Measurements from ENCODE around the gene CADPS. TPM values are rescaled to one million over a fixed set of nuclear protein-coding genes. Genes with fewer than 3 reads are reported as not detected.

CADPS gene
- total RNA-seq, 1 experiment from 2014 or later, result not detected

DNA sequence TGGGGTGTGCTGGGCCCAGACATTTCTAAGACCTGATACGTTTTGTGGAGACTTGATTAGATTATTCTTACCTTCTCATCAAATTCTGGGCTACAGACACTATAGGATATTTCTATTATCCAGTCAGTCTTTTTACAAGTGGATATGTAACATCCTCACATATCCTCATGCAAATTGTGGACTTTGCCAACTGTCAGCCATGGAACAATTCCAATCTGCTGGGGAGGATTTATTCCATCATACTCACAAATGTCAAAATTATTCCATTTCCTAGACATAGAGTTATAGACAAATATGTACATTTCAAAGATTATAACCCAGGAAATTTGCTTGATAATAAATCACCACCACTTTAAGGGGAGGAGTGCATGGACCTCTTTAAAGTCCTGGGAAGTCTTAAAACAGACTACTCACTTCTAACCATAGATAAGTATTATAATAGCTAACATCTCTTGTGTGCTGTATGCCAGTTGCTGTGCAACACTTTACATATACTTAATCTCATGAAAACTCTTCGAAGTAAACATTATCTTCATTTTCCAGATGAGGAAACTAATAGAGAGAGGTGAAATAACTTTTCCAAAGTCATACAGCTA, 44.4 kb downstream of the CADPS start:
- no peak overlapping the region for H3K27ac ChIP-seq (ENCODE audit: low read depth, low read length, poor library complexity, severe bottlenecking)
- TF ChIP-seq, protein P1, sequence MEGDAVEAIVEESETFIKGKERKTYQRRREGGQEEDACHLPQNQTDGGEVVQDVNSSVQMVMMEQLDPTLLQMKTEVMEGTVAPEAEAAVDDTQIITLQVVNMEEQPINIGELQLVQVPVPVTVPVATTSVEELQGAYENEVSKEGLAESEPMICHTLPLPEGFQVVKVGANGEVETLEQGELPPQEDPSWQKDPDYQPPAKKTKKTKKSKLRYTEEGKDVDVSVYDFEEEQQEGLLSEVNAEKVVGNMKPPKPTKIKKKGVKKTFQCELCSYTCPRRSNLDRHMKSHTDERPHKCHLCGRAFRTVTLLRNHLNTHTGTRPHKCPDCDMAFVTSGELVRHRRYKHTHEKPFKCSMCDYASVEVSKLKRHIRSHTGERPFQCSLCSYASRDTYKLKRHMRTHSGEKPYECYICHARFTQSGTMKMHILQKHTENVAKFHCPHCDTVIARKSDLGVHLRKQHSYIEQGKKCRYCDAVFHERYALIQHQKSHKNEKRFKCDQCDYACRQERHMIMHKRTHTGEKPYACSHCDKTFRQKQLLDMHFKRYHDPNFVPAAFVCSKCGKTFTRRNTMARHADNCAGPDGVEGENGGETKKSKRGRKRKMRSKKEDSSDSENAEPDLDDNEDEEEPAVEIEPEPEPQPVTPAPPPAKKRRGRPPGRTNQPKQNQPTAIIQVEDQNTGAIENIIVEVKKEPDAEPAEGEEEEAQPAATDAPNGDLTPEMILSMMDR (conservative IDR thresholded peaks at IDR 0.05; ENCODE audit: low read depth, low read length), result no peak
- TF ChIP-seq EZH2 (IDR thresholded peaks at IDR 0.05; ENCODE audit: borderline replicate concordance, low read depth, low read length, poor library complexity, severe bottlenecking), result no peak
- H3K4me1 ChIP-seq (ENCODE audit: insufficient read depth, low read length, poor library complexity, severe bottlenecking), result no peaks in the 10 kb centered on the region
- BruUV-seq (replicated peaks), result no TSS peak
- no peak for DNase-seq (ENCODE audit: low spot score)
- H3K27me3 ChIP-seq (replicated peaks; ENCODE audit: insufficient read depth, low read depth, low read length, poor library complexity), result no peaks in the 10 kb centered on the region
- H3K36me3 ChIP-seq (ENCODE audit: insufficient read depth, low read length, poor library complexity, severe bottlenecking), result no peaks in the 10 kb centered on the region
- no peak overlapping the region for H3K4me3 ChIP-seq (ENCODE audit: low read depth, low read length, poor library complexity, severe bottlenecking)
- CTCF ChIA-PET, result no interaction called here
- POLR2A ChIA-PET (ENCODE audit: low non-redundant PET), result no interaction called here
- intact Hi-C loops (cut with micrococcal nuclease; ENCODE audit: unreplicated experiment), result no loop called here
- H3K9me3 ChIP-seq (ENCODE audit: low read depth, low read length, poor library complexity, severe bottlenecking), result no peaks in the 10 kb centered on the region

DNA sequence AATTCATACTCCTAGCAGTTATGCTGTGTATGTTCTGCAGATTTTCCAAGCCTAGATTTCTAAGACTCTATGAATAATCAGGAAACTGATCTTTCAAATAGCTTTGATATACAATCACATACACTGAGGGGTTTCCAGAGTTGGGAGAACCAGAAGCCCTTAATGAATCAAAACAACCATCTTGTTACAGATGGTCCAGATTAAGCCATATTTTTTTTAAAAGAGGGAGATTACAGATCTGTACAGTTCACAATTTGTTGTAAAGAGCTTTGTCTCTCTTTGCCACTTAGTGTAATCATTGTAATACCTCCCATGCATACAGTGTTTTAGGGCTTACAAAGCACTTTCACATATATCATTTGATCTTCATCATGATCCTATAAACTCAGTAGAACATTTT, 47.7 kb downstream of the CADPS start:
- ChIA-PET CTCF (no interaction called here), POLR2A (ENCODE audit: low non-redundant PET) (no interaction called here)
- H3K36me3 ChIP-seq (ENCODE audit: insufficient read depth, low read length, poor library complexity, severe bottlenecking), result no peaks in the 10 kb centered on the region
- H3K9me3 ChIP-seq (ENCODE audit: low read depth, low read length, poor library complexity, severe bottlenecking), result no peaks in the 10 kb centered on the region
- H3K27ac ChIP-seq (ENCODE audit: low read depth, low read length, poor library complexity, severe bottlenecking), result no peak overlapping the region
- no peak for DNase-seq (ENCODE audit: low spot score)
- TF ChIP-seq, protein P1 (conservative IDR thresholded peaks at IDR 0.05; ENCODE audit: low read depth, low read length), result no peak
- no peak for TF ChIP-seq EZH2 (IDR thresholded peaks at IDR 0.05; ENCODE audit: borderline replicate concordance, low read depth, low read length, poor library complexity, severe bottlenecking)
- no TSS peak for BruUV-seq (replicated peaks)
- no peak overlapping the region for H3K4me3 ChIP-seq (ENCODE audit: low read depth, low read length, poor library complexity, severe bottlenecking)
- H3K27me3 ChIP-seq (replicated peaks; ENCODE audit: insufficient read depth, low read depth, low read length, poor library complexity), result no peaks in the 10 kb centered on the region
- H3K4me1 ChIP-seq (ENCODE audit: insufficient read depth, low read length, poor library complexity, severe bottlenecking), result no peaks in the 10 kb centered on the region
- intact Hi-C loops (cut with micrococcal nuclease; ENCODE audit: unreplicated experiment), result no loop called here

DNA sequence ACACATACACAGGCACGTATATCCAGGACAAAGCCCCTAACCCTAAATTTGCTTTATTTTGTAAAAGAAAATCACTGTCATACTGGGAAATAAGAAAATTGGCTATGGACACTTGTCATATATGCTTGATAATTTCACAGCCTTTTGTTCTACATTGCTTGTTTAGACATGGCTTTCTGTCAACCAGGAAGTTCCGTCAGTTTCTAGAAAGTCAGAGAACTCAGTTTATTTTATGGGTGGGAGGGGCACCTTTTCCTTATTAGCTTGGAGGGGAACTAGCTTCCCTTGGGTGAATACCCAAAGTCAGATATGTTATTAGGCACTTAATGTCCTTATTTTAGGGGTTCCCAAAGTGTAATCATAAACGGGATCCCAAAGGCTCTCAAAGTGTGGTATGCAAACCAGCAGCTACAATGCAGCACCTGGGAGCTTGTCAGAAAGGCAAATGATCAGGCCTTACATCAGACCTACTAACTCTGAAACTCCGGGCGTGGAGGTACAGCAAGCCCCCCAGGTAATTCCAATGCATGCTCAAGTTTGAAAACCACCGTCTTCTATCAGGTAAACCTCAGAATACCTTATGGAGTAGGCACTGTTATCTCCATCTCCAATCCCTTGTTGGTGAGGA, 50.1 kb downstream of the CADPS start:
- no peak for TF ChIP-seq EZH2 (IDR thresholded peaks at IDR 0.05; ENCODE audit: borderline replicate concordance, low read depth, low read length, poor library complexity, severe bottlenecking)
- TF ChIP-seq, protein P1 (conservative IDR thresholded peaks at IDR 0.05; ENCODE audit: low read depth, low read length), result no peak
- Histone ChIP-seq H3K4me1 (ENCODE audit: insufficient read depth, low read length, poor library complexity, severe bottlenecking) (no peaks in the 10 kb centered on the region), H3K27me3 (replicated peaks; ENCODE audit: insufficient read depth, low read depth, low read length, poor library complexity) (no peaks in the 10 kb centered on the region), H3K9me3 (ENCODE audit: low read depth, low read length, poor library complexity, severe bottlenecking) (no peaks in the 10 kb centered on the region), H3K4me3 (ENCODE audit: low read depth, low read length, poor library complexity, severe bottlenecking) (no peak overlapping the region), H3K36me3 (ENCODE audit: insufficient read depth, low read length, poor library complexity, severe bottlenecking) (no peaks in the 10 kb centered on the region), H3K27ac (ENCODE audit: low read depth, low read length, poor library complexity, severe bottlenecking) (no peak overlapping the region)
- DNase-seq (ENCODE audit: low spot score), result no peak
- POLR2A ChIA-PET (ENCODE audit: low non-redundant PET), result no interaction called here
- intact Hi-C loops (cut with micrococcal nuclease; ENCODE audit: unreplicated experiment), result no loop called here
- no TSS peak for BruUV-seq (replicated peaks)
- CTCF ChIA-PET, result no interaction called here

All from A673 (cell line).